ENCODE measurements around the gene PVALB.
"Not testable (repeated sequence)": the region's sequence is repeated elsewhere in the genome, so short reads cannot be mapped to it uniquely, and the experiment has no call there.

PVALB gene

DNA sequence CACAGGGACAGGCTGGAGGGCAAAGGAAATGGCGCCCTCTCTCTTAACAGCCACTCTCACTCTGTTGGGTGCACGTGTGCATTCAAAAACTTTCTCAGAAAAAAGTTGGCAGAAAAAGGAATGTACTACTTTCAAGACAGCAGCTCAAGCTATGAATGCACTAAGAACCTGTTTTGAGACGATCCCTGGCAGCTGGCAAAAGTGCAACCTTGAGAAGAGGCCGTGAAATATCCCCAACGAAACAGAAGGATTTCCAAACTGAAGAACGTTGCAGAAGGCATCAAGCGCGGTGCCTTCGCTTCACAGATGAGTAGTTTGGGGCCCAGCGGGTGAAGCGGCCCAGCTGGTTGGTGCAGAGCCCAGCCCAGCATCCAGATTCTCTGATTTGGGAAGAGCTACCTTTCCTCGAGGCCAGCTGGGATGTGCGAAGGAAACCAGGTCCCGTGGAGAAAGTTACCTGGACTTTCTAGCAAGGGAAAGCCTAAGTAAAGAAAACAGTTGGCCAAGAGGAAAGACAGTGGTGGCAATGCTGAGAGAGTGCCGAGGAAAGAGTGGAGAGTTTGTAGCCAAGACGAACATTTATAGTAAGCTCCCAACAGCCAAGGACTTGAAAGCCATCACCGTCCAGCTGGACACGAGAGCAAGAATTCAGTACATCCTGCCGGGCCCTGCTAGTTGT is 57.2 kb downstream of the PVALB start:
- no peak for DNase-seq (ENCODE audit: extremely low read depth in 1 of 2, low read depth in 1 of 2)

DNA sequence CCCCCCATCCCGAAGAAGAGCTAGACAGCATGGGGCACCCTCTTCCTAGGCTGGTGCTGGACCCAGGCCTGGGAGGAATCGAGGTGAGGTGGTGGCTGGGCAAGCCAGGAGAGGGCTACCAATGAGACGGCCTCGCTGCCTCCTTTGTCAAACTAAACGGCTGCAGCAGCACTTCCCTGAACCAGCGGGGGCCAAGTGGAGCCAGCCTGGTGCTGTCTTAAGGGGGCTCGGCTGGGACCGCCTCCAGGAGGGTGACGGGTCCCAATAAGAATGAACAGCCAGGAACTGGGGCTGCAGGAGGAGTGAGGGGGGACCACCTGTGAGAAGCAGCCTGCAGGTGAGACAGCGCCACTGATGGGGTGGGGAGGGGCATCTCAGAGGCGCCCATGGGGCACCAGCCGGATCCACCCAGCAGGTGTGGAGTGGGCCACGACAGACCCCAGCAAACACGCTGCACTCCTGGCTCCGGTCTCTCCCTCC is 58.0 kb downstream of the PVALB start:
- DNase-seq (ENCODE audit: extremely low read depth in 1 of 2, low read depth in 1 of 2): no peak

DNA sequence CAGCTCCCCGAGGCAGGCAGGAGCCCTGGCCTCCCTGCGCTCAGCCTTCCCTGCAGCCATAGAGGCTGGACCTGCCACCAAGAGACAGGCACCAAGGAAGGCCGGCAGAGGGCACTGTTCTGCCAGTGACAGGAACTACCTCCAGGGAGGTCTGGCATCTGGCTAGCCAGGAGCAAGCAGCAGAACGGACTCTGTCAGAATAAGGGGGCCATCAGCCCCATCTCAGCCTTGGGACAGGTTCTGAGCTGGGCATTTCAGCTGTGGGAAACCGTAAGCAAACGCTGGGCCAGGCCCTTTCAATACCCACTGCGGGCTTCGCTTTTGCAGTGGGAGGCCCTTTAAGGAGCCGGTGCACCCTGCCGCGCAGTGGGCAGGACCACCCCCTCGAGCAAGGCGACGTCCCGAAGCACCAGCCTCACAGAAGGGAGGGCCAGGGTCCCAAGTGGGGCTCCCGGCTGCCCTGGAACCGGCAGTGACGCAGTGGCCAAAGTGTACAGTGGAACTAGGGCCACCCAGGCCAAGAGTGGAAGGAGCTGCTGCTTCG is 59.1 kb downstream of the PVALB start:
- peak; percentile 38 to 63 for DNase-seq (ENCODE audit: extremely low read depth in 1 of 2, low read depth in 1 of 2)

DNA sequence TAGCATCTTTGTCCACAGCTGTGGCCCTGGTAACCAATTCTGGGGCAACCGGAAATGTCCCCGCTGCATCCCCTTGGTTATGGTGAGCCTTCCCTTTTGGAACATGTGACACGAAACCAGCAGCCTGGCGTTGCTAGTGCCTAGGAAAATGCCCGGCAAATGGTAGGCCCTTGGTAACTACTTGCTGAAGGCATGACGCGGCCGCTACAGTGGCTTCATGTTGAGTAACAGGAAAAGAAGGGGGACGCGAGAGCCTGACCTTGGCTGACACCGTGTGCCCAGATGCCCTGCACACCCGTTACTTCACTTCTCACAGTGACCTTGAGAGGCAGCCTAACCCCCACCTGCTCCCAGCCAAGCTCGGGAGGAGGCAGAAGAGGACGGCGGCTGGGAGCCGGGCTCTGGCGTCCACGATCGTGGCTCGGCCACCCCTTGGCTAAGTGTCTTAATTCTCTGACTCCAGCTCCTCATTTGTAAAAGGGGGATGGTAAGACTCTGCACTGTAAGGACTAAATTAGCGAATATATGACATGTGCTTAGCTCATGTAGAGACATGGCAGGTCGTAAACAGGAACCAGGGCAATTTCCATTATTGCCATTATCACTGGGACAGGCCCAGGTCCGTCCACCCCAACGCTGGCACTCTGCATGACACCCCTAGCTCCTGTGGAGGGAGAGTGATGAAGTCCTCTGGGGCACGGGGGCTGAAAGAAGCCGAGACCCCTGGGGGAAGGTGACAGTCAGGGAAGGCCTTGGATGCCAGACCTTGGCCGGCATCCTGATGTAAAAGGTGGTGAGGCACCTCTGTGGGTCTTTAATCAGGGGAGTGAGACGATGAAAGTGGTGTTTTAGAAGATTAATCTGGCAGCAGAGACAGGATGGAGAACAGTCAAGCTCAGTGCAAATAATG is 59.8 kb downstream of the PVALB start:
- DNase-seq (ENCODE audit: extremely low read depth in 1 of 2, low read depth in 1 of 2): no peak

DNA sequence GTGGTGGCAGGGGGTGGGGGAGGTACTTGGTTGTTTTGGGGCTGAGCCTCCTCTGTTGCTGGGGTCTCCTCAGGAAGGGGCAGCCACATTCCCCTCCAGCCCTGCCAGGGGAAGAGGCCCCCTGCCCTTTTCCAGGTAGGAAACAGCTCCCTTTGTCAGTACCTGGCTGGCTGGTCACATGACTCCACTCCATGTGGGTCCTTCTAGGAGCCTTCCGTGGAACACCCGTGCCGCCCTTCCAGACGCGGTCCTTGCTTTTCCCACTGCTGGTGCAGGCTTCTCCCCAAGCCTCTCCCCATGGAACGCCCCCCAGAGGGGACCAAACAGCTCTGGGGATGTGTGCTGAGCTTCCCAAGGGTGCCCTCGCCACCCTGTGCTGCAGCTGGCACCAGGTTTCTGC is 60.8 kb downstream of the PVALB start:
- no peak for DNase-seq (ENCODE audit: extremely low read depth in 1 of 2, low read depth in 1 of 2)

DNA sequence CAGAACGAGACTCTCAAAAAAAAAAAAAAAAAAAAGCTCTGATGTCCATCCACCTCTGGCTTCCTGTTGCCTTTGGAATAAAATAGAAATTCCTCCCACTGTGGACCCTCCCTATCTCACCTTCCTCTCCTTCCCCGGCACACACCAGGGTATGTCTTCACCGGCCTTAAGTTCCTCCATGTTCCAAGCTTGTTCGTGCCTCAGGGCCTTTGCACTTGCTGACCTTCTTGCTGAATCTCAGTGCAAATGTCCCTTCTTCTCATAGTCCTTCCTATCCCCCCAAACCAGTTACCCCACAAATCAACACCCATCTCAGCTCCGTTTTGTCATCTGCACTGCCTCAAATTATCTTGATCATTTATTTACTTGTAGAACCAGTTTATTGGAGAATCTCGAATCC is 61.5 kb downstream of the PVALB start:
- no peak for DNase-seq (ENCODE audit: extremely low read depth in 1 of 2, low read depth in 1 of 2)

DNA sequence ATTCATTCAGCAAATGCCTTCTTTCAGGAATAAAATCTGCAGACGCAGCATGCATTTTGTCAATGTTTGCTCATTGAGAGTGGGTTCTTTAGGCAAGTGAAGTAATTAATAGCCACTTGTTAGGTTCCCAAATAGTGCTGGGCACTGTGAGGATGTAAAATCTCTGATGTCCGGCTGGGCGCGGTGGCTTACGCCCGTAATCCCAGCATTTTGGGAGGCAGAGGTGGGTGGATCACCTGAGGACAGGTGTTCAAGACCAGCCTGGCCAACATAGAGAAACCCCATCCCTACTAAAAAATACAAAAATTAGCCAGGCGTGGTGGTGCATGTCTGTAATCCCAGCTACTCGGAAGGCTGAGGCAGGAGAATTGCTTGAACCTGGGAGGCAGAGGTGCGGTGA is 62.0 kb downstream of the PVALB start:
- DNase-seq (ENCODE audit: extremely low read depth in 1 of 2, low read depth in 1 of 2): not testable (repeated sequence)

DNA sequence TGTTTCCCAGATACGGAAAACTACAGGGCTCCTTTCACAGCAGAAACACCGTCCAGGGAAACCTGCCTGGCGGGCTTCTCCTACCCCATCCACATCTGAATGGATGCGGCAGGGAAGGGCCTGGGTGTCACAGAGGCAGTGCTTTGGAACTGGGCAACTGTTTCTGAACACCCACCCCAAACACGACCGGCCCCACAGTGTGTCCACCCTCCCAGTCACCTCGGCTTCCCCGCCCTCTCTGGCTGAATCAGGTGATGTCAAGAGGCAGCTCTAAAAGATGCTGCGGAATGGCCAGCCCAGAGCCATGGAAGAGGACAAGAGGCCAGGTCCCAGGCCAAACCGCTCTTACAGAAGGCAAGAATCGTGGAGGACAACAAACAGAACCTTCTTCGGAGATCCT is 62.9 kb downstream of the PVALB start:
- DNase-seq (ENCODE audit: extremely low read depth in 1 of 2, low read depth in 1 of 2): no peak

DNA sequence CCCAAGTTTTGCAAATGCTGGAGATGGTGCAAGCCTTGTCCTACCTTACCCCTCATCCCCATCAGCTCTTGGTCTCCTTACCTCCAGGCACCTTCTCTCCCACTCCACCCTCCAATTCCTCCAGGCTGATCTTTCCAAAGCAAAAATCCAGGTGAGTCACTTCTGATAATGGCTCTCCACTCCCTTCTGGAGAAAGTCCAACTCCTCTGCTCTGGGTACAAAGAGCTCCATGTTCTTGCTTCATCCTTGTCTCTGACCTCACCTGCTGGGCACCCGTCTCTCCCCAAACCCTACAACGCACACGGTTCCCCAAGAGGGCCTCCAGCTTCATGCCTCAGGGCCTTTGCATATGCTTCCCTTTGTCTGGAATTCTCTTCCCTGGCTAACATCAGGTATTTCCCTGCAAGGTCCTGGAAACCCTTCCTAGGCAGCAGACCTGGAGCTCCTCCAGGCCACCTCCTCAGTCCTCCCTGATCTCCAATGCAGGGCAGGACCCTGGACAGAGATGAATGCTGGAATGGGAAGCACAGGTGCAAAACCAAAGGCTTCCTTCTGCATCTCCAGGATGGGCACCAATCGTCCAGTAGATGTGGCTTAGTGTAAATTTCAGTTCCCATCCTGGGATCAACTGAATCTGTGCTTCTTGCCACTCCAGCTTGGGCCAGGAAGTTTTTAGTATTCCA is 63.6 kb downstream of the PVALB start:
- DNase-seq (ENCODE audit: extremely low read depth in 1 of 2, low read depth in 1 of 2): no peak

Data from activated CD8-positive, alpha-beta memory T cell treated with anti-CD3 and anti-CD28 coated beads for 1 hour (primary cell).